RWPE1 (cell line): ENCODE measurements around the gene RPL35A.
"Not testable (repeated sequence)": the region's sequence is repeated elsewhere in the genome, so short reads cannot be mapped to it uniquely, and the experiment has no call there.

Experiments
- CTCF ChIA-PET: fragments of 350-600 bp; sonication (Branson Sonifier 250); formaldehyde crosslinking; extraction: SDS; loops from one replicate; lab custom pipeline; 2021; lab: Yijun Ruan, JAX
- POLR2A ChIA-PET: fragments of 400-600 bp; formaldehyde crosslinking; extraction: SDS; loops from one replicate; lab custom pipeline; 2020; ENCODE audit warnings: antibody characterized with exemption; ENCODE audit not compliant: low non-redundant PET; lab: Yijun Ruan, JAX
- DNase-seq: peaks from one replicate; pipeline ENCODE4 v3.0.0; 2012; ENCODE audit warnings: low spot score
- H3K27ac ChIP-seq: fragments of 450-650 bp; 2 replicates; pipeline ENCODE4 v1.5.1; 2017
- CTCF ChIP-seq: fragments of 450-650 bp; conservative IDR thresholded peaks from 2 replicates; pipeline ENCODE4 v1.5.1; 2017; ENCODE audit warnings: low read depth, mild to moderate bottlenecking

Gene RPL35A

GRCh38 chr3:197949778-197950676, at the start of gene RPL35A:
Gene RPL35A (plus strand): TSS chr3:197950190. CDS start chr3:197950968, 778 bp downstream.
- DNase-seq = peak; percentile 87
- CTCF ChIA-PET = no interaction called here
- POLR2A ChIA-PET = no interaction called here
- H3K27ac ChIP-seq = peak within 1 kb of the TSS; percentile 81
- TF ChIP-seq CTCF = no peak

GRCh38 chr3:197901626-197902025, 48.4 kb upstream of the RPL35A start:
- POLR2A ChIA-PET = no interaction called here
- CTCF ChIA-PET = no interaction called here
- TF ChIP-seq CTCF = no peak
- no peak overlapping the region for H3K27ac ChIP-seq
- DNase-seq = no peak

- DNase-seq = peak; percentile 86
- POLR2A ChIA-PET = interaction anchor here (0.6 to 0.8 kb wide), 2 partner anchors 9 to 24 kb away, joined by 3 to 4 read pairs; no protein-coding TSS in a partner anchor
- peak; percentile 96 for TF ChIP-seq CTCF
- CTCF ChIA-PET = interaction anchor here (0.6 to 2.1 kb wide), 14 partner anchors 9 to 1062 kb away, joined by 3 to 13 read pairs (median 4); no protein-coding TSS in a partner anchor
- peak overlapping the region; percentile 7; the same call in 1 of the 2 replicates for H3K27ac ChIP-seq
Observed at GRCh38 chr3:197906023-197906849, 43.8 kb upstream of the RPL35A start.

- peak overlapping the region; percentile 7; the same call in 1 of the 2 replicates for H3K27ac ChIP-seq
- no peak for TF ChIP-seq CTCF
- DNase-seq = no peak
- POLR2A ChIA-PET = no interaction called here
- CTCF ChIA-PET = interaction anchor here (2.0 to 2.1 kb wide), 2 partner anchors 16 to 37 kb away, joined by 6 to 13 read pairs; no protein-coding TSS in a partner anchor
Observed at GRCh38 chr3:197906850-197907187, 43.2 kb upstream of the RPL35A start.

- no peak for TF ChIP-seq CTCF
- DNase-seq = no peak
- CTCF ChIA-PET = interaction anchor here (2.0 to 2.1 kb wide), 2 partner anchors 16 to 36 kb away, joined by 6 to 13 read pairs; no protein-coding TSS in a partner anchor
- H3K27ac ChIP-seq = no peak overlapping the region
- POLR2A ChIA-PET = no interaction called here
Observed at GRCh38 chr3:197907196-197907595, 42.8 kb upstream of the RPL35A start.

- POLR2A ChIA-PET, CTCF ChIA-PET, DNase-seq, H3K27ac ChIP-seq: not testable (repeated sequence)
Observed at GRCh38 chr3:197908550-197908949, 41.4 kb upstream of the RPL35A start.
